CD4-positive, alpha-beta T cell treated with Interleukin-21 for 1 hour (primary cell): ENCODE results near the gene MFRP.

Source experiments
- DNase-seq: peaks from one replicate; pipeline ENCODE4 v3.0.0-alpha.2; 2020

The MFRP gene

DNA sequence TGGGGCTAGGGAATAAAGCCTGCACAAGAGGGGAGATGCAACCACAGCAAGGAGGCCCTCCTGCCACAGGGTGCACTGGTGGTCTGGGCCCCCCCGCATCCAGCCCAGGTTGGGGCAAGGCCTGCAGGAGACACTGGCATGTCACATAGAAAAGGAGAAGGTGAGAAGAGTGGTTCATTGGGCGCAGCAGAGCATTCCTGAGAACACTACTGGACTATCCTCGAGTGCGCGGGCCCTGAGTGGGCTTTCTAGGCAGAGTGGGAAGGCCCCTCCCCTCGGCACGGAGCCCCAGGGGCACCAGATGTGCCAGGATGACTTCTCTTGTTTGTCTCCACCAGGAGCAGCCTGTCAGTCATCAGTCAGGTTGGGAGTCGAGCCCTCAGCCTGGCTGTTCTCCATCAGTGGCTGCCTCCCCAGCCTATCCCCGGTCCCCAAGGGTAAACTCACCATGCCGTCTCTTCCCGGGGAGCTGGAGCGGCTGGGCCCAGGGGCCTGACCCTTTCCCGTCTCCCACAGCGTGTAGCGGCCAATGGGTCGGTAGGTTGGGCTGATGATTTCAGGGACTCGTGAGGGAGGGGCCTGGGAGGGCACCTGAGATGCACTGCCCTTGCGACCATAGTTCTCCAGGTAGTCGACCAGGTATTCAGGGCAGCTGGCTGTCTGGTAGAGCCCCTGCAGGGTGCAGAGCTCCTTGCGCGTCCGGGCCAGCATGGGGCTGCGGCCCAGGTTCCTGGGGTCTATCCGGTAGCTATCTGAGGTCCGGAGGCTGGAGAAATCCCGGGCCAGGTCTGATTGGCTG lies 26.0 kb upstream of the MFRP start:
- DNase-seq: no peak

DNA sequence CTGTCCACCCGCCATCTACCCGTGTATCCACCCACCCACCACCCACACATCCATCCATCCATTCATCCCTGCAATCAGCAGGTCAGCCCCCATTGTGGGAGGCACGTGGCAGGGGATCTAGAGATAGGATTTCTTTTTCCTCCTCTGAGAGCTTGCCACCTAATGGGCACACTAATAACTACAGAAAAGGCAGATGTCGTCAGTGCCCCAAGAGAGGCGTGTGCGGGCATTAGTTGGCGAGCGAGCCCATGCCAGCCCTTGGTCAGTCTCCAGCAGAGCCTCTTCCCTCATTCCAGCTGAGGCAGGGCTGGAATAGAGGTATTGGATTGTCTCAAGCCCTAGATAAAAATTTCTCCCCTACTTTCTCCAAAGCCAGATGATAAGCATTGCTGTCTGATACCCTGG lies 25.3 kb upstream of the MFRP start:
- no peak for DNase-seq

DNA sequence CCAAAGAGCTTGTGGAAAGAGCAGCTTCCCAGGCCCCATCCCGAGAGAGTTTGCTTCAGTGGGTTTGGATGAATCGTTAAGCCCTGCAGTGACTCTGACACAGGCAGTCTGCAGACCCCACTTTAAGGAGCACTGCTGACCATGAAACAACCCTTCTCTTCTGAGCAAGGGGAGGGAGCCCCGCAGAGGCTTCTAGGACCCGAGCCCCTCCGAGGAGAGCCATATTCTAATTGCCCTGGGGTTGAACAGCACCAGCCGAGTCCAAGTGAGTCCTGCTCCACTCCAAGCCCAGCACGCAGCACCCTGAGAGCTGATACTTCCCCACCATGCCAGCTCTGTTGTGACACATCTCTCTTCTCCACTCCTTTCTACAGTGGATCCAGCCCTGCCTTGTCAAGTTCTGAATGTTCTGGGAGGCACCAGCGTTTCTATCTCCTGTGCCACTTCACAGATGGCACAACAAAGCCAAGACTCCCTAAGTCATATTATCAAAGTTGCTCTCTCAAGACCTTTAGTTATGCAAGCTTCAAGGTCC lies 24.6 kb upstream of the MFRP start:
- DNase-seq: no peak

DNA sequence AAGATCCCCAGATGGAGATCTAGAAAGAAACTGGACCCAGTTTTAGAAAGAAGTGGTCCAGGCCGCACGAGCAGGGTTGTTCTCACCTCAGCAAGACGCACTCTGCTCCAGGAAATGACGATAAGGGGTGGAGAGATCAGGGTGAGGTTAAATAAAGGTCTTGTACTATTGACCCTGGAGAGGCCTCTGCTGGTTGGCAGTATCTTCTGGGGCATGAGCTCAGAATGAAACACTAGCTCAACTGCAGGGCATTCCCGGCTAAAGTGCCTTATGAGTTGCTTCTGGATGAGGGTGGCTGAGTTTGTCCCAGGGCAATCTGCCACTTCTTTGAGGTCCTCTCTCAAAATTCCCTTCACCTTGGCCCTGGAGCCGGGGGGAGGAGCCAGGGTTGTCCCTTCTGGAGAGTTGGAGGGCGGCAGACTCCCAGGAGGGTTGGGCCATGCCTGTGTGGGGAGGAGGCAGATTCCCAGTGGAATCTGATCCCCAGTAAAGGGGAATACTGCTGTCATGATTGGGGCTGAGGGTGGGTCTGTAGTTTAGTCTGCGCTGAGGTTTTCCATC lies 24.1 kb upstream of the MFRP start:
- DNase-seq: peak; percentile 46

DNA sequence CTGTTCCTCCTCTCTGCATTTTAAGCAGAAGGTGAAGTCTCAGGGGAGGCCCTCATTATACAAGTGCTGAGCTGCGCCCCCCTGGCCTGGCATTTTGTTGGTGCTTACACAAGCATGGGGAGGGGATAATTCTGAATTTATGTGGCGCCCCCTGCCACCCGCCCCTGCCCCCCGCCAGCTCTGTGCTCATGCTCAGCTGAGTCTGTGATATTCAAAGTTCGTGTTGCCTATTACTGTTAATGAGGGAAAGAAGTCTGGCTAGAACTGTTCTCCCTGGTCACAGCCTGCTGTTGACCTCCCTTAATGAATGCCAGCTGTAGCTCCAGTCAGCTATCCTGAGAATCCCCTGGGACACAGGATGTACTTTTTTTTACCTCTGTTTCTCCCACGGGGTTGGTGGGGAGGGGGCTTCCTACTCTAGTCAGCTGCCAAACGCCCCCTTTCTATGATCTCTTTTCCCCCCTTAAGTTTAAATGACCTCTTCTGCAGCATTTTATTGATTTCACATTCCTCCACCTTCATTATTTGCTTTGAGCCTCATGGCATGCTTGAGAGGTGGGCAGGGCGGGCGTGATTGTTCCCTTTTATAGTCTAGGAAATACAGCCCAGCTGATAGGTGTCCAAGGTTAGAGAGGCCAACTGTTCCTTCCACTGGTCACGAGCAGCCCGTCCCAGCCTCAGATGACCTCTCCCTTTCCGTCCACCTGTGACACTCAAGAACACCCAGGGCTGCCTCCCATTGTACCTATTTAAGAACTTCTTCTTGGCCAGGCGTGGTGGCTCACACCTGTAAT lies 22.8 kb upstream of the MFRP start:
- no peak for DNase-seq

DNA sequence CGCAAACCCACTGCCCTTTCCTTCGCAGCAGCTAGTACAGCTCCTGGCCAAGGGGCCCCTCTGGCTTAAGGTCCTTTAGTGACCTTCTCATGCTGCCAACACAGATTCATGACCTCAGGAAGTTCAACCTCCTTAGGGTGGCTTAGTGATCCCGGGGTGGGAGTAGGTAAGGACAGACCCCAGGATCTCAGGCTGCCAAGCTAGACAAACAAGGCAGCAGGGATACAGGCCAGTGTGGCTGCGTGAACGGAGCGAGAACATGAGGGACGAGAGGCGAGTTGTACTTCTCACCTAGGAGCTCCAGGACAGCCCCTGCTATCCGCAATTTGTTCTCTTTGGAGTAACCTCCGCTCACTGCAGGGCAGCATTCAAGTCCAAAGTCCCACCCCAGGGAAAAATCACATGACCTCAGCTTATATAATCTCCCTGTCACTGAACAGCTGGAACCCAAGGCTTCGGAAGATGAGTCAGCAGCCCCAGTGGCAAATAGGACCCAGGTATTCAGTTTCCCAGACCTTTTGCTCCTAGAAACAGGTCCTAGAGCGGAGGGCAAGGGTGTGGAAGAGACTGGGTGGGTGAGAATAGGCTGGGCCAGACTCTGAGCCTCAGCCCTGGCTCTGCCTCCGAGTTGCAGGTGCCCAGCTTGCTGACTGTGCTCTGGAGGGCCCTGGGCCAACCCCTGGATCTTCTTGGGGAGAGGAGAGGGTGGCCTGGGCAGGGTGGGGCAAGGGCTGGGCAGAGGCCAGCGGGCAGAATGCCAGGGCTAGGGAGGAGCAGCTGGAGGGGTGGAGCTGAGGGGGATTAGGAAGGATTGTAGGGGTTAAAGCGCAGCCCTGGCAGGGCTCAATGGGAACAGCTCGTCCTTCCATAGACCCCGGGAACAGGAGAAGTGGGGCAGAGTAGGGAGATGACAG lies 21.9 kb upstream of the MFRP start:
- DNase-seq: no peak

DNA sequence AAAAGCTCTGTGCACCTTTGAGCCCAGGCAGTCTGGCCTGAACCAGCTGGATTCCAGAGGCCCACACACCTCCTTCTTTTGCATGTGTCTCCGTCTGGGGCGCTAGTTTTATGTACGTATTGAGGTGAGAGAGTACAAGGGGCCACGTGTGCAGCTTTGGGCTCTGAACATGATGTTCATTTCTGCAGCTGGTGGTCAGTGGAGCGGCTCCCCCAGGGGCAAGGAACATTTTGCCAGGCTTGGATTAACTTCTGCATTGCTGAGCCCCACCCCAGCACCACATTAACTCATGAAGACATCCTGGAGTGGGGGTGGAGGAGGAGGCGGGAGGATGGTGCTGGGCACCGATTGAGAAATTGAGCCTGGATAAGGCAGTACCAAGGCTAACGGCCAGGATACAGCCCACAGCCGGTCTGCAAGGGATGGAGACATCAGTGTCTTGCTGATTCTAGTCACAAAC lies 21.2 kb upstream of the MFRP start:
- DNase-seq: no peak

DNA sequence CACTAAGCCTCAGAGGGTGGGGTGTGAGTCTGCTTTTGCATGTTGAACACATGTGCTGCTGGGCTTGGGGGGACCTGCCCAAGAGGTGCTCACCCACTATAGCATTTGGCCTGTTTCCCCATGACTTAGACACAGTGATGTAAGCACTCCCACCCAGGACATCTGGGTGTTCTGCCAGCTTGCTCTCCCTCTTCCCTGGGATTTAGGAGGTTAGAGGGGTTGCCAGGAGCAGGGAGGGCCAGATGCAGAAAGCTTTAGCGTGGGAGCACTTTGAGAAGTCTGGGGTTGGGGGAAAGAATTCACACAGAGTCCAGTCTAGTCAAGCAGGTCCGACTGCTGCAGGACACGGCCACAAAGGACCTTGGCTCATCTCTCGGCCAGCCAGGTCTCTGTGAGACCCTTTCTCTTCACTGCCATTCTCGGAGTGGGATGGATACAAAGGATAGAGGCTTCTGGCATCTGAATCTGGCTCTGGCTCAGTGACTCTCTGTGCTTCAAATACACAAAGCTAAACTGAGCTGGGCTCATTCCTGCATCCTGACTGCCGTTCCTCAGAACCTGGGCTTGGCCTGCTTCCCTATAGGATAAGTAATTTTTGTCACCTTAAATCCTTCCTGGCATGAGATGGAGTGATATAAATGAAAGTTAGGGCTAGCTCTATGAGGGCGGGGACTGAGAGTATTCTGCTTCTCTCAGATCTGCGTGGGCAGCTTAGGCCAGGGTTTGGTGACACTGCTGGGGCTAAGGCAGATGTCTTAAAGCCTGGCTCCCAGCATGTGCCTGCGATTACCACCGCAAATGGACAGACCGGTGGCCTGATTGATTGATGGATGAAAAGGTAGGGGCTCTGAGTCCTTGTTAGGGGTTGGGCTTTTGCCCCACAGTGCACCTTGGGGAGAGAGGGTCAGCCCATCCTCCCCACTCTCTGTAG lies 20.4 kb upstream of the MFRP start:
- no peak for DNase-seq

DNA sequence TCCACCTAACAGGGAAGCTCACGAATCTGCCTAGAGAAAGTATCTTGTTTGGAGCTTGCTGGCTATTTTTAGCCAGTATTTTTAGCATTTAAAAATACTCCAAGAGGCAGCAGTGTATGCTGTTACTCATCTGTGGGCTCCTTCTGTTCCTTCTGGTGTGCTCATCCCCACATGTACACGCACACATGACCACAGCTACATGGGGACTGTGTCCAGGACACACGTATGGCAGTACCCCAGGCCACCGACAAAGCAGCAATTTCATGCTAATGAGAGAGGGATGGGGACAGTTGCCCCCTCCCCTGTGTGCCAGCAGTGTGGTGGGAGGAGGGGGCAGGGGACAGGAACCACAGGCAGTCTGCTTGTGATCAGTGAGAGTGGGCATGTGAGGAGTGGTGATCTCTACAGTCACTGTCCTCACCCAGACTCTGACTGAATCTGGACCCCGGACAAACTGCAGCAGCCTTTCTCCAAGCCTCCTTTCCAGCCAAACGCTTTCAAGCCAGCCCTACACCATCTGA lies 18.6 kb upstream of the MFRP start:
- no peak for DNase-seq

DNA sequence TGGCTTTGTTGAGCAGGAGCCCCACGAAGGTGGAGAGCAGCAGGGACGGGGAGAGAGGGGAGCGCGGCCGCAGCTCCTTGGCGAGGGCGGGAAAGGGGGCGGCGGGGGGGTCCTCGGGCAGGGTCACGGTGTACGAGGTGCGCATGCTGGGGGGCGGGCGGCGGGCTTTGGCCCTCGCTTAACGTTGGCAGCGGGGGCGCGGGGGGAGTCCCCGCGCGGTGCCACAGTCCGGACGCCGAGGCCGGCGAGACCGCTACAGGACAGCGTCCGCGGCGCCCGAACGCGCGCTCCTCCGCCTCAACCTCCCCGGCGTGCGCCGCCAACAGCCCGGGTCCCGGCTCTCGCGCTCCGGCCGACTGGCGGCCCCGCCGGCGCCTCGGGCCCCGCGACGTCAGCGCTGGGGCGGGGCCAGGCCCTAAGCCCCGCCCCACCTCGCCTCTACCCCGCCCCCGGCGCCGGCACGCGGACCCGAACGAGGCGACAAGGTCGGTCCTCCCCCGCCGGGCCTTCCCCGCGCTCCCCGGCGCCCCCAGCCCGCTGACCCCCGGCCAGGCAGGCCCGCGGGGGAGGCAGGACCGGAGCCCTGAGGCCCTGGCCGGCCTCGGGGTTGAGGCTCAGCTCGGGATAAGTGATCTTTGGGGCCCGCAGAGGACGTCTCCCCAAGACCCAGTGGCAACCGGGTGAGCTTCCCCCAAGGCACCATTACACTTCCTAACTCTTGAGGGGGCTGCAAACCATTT lies 17.5 kb upstream of the MFRP start:
- peak; percentile 60 for DNase-seq

DNA sequence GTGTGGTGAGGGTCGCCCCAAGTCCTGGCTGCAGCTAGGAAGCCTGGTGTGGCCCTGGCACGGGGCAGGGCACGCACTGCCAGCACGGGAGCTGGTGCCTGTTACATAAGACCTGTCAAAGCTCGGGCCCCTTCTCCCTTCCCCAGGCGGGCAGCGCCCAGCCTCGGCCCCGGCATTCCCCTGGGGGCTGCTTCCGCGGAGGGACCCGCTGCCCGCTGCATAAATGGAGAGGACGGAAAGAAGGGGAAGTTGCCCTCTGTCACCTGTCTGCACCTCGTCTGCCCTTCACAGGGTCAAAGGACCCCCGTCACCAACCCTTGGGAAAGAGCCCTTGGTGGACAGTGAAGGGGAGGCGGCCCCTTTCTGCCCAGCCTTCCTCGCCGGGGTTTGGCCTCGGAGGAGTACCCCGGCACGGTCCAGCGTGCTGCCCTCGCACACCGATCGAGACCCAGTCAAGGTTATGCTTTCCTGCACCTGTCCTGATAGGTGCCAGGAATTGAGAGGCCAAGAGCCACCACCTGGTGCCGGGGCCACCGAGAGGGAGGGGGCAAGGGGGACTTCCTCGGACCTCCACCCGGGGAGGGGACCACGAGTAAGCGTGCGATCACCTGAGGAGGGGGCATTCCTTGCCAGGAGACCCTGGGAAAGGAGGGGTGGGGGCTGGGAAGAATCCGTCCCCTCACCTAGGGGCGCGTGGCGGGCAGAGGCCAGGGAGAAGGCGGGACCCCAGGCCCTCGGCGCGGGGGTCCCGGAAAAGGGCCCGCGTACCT lies 16.8 kb upstream of the MFRP start:
- no peak for DNase-seq

DNA sequence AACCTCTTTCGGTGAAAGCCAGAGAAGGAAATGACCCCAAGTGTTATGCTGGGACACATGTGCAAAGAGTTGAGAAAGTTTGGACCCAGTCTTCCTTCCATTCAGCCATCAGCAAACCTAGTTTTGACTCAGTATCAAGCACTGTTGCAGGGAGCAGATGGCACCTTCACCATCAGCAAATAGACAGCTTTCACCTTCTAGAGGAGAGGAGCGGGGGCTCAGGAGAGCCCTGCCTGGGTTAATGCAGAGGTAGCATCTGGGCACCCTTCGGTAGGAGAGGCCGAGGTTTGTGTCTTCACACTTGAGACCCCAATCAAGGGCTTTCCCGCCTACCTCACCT lies 16.2 kb upstream of the MFRP start:
- DNase-seq: no peak

DNA sequence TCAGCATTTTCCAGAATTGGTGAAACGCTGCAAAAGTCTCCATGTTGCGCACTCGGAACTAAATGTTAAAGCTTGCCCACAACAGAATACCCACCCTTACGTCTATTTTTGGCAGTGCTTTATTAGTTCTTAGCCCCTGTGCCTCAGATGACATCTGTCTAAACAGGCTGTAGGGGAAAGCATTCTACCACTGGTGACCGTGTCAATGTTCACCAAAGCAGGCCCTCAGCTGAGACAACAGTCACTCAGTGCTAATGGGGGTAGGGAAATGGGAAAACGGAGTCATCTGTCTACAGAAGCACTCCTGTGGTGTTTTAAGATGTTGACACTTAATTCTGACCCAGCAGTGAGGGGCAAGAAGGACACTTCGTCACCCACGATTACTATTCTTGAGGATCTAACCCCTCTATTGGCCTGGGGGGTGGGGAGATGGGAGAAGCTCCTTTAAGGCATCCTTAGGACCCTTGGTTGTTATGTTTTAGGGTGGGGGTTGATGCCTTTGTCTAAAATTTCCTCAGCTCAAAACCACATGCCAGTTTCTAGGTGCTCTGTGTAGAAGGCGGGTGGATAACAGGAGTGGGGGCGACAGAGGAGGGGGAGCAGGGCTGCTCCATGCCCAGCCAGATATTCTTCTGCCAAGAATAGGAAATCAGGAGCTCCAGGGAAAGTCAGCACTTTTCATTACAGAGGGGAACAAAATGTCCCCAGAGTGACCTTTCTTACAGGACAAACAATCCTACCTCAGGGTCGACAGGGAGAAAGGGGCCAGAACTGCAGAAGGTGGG lies 15.6 kb upstream of the MFRP start:
- no peak for DNase-seq

DNA sequence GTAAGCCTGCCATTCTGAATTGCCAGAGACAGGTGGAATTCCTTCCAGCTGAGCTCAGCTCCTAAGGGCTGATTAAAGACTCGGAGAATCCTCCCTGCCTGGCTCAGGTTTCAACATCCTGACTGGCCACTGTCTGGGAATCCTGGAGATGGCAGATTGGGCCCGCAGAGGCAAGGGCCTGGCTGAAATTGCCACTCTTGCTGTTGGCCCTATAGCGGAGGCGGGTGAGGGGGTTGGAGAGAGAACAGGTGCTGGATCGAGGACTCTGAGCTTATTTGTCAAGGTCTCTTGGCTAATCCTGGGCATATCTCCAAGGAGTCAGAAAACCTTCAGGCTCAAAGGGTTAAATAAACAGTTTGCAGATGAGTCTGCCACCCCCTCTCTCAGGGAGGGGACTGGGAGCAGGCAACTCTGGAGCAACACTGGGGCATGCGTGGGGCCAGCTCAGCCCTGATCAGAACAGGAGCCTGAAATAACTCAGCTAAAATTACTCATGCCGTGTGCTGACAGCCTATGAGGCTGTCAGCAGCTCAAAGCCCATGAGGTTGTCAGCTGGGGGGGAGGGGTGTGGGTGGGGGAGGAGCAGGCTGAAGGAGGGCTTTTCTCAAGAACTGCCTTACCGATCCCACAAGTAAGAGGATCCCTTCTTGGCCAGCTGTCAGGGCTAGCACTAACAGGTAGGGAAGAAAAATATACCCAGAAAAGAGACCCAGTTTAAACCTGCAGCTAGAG lies 14.7 kb upstream of the MFRP start:
- no peak for DNase-seq

DNA sequence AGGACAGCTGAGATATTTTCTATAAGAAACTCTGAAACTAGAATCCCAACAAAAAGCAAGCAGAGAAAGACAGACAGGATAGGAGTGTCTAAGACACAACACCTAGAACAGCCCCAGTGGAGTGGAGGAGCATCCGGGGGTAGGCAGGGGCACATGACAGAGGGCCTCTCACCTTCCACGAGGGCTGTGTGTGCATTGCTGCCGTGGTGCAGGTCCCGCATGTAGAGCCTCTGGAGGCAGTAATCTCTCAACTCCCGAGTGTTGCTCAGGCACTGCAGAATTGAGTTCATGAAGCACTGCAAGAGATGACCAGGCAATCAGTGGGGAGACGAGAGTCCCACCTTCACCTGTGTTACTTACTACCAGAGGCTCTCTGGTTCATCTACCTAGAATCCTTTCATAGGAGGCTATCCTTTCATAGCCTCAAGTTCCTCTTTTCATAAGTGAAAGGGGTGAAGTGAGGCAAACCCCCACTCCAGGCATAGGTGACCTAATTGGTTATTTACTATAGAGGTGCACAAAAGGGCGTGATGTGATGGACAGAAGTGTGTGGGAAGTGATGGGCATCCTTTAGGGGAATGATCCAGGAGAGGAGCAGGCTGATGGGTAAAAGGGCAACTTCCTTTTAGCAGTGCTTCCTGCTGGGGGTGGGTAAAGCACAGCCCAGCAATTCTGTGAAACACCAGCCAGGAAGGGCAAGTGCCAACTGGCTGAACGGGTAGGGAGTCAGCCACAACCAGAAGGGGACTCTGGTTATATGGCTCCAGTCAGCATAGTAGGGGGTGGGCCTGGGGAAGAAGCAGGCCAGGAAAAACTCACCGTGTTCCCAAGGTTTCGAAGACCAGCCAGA lies 13.1 kb upstream of the MFRP start:
- DNase-seq: no peak

DNA sequence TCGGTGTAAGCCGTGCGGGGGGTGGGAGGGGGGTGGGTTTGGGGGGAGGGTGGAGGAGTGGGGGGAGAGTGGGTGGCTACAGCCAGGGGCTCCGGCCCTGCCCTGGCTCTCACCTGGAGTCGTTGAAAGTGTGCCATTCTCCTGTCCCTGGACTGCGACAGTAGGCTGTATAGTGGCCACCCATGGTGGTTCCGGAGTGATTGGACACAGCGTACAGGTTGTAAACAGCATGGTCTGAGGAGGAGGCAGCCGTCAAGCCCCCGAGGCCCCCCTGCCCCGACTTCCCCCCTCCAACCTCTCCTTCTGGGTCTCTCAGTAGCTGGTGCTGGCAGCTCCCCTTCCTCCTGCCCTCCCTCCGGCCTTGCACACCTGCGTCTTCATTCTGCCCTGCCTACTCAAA lies 10.6 kb upstream of the MFRP start:
- no peak for DNase-seq

DNA sequence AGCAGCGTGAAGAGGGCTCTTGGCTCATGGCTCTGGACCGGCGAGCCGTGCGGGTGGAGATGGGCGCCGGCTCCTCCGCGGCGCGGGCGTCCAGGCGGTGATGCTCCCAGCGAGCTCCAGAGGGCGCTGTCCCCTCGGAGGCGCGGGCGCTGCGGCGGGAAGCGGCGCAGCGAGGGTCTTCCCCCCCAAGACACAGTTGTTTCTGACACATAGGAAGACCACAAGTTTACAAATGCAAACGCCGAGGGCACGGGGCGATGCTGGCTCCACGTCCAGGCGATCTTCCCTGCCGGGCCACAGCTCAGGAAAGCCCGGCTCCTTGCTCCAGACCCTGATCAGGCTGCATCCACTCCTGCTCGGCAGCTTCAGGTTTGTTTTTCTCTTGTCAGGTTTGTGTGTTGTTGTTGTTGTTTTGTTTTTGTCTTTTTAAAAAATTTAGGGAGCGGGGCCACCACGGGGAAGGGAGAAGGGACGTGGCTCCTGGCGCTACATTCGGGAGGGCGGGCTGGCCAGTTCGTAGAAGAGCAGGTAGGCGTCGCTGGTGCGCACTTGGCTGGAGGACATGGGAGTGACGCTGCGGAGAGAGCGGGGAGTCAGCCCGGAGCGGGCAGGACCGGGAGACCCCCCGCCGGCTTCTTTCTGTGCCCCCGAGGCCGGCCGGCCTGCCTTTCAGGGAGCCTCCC lies 10.0 kb upstream of the MFRP start:
- peak; percentile 72 for DNase-seq
